NCI-H2227 treated with DMSO at 0.1 percent for 48 hours (cell line): ENCODE data around the gene WBP1L.

Experiments
- DNase-seq: peaks from one replicate; lab custom pipeline; 2025; lab: John Stamatoyannopoulos, UW

WBP1L gene

DNA sequence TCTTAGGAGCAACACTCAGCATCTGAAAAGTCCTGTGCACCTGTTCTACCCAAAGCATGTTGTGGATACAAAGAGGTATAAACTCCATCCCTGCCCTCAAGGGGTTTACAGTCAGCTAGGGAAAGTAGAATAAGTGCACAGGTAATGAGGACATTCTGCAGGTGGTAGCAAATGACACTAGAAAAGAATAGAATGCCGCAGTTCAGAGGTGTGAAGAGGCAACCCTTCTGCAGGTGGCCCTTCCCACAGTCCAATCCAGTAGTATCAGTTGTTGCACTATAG, 36.7 kb downstream of the WBP1L start:
- no peak for DNase-seq

GRCh38 chr10:102781090-102781920, 37.6 kb downstream of the WBP1L start:
- no peak for DNase-seq

- DNase-seq = no peak
Observed at GRCh38 chr10:102781921-102782557, 38.3 kb downstream of the WBP1L start.

GRCh38 chr10:102782673-102783551, 39.2 kb downstream of the WBP1L start:
- no peak for DNase-seq

GRCh38 chr10:102783568-102783967, 39.8 kb downstream of the WBP1L start:
- no peak for DNase-seq

- no peak for DNase-seq
Observed at GRCh38 chr10:102785818-102786217, 42.1 kb downstream of the WBP1L start.

DNA sequence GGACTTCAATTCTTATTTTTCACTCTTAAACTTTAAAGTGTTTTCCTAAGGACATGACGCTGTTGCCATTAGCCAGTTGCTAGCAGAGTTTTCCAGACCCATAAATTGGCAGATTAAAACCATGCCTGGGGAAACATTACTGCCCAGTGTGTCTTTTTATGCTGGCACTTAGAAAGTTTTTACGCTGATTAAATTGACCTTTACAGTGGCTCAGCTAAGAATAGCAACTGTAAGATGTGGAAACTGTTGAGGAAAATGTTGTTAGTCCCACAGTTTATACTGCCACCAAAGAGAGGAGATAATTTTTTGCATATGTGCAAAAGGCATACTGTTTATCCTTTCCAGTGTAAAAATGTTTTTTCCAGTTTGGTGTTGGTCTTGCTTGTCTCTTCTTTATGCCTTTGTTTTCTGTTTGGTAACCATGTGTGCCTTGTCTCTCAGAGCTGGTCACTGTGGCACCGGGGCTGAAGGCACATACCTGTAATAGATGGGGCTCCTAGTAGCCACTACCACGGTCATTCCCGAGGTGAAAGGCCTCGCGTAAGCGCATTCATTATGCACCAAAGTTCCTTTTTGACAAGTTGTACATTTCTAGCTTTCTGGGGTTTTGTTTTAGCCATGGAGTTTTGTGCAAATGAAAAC, 48.1 kb downstream of the WBP1L start:
- no peak for DNase-seq

GRCh38 chr10:102795453-102796406, 52.0 kb downstream of the WBP1L start:
- no peak for DNase-seq

DNA sequence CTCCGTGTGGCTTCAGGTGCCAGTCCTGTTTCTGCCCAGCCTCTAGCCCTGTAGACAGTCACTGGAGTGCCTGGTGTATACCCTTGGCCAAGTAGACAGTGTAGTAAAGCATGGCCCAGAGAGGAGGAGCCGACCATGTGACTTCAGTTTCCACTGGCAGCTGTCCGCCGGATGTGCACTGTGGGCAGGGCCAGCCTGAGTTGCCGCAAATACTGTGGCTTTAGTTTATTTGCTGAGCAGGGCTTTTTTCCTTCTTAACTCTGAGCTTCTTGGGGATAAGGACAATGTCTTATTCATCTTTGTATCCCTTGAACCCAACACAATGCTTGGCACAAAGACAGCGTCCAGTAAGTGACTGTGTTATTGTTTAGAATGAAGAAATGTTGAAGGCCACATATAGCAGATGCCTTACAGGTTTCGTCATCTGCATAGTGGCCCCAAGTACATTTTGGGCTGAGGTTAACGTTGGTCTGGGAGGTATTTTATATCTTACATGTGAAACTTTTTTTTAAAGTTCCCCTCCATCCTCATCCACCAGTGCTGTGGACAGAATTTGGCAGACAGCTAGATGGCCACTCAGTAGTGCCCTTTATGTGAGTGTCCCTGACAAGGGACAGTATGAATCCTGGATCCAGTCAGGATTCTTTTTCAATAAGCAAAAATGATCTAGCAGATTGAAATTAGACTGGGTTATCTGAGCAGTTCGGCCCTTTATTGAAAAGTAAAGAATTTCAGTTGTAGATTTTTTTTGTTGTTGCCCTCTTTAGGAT, 52.8 kb downstream of the WBP1L start:
- DNase-seq = no peak

DNA sequence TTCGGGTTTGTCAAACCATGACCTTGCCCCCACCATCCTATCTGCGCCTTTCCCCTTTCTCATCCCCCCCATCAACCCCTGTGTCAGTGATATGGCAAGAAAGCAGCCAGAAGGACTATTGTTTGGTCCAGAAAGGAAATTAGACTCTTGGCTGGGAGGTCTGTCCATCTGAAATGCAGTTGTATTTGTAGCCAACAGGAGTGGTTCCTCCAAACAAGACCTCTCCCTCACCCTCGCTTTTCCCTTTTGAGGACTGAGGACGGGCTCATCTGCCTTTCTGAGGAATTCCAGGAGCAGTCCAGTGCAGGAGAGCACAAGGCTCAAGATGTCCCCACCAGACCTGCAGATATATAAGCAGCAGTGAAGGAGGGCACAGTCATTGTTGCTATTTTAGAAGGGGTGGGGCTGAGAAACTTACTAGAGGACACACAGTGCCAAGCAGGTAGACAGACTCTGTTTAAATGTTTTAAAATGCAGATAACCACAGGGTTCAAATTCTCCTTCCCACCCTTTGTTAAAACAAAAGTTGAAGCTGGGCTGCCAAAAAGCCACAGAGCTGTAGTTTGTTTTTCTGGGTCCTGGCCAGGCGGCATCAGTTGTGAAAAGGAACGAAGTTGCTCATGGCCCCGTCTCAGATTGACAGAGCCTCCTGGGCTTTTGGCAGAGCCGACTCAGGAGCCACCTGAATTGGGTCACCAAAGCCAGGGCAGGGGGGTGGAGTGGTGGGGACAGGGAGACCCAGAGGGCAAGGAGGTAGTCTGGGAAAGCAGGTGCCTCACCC, 56.1 kb downstream of the WBP1L start:
- DNase-seq = no peak

DNA sequence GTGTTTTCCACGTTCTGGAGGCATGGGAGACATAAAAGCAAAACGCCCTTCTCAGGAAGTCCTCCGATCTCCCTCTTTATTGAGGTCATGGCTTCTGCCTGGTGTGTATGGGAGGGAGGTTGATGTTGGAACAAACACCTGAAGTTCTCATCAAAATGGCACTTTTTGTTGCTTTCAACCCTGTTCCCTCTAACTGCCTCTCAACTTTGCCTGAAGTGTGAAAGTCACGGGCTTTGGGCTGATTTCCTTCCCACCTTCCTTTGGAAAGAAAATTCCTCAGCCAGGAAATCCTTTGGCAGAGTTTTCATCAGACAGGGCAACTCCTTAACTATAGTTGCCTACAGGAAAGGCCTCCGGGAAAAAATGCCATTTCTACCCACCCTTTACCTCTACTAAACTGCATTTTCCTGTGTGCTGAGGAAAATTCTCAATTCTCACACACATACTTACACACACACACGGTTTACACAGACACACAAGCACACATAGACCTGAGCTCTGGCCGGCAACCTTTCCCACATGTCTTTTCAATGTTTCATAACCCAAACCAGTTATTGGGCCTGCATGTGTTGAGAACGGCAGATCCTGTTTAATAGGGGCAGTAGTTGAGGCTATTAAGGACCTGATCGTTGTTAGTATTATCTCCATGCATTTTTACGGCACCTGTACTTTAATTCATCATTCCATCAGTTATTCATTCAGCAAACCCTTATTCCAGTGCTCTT, 57.0 kb downstream of the WBP1L start:
- no peak for DNase-seq

DNA sequence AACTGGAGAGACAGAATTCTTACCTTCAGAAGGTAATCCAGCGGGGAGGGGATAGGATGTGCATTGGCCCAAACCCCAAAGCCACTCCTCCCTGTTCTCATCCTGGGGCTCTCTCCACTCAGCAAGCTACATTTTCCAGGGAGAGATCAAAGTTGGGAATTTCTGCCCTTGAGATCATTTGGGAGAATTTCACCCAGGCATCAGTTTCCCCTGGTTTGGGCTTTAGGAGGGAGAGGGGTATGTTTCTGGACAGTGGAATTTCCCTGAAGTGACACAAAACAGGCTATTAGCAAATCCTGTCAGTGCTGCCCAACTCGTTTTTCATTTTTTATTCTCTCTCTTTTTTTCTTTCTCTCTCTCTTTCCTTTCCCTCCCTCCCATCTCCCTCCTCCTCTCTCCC, 57.7 kb downstream of the WBP1L start:
- DNase-seq = no peak

- no peak for DNase-seq
Observed at GRCh38 chr10:102801978-102802377, 58.2 kb downstream of the WBP1L start.

DNA sequence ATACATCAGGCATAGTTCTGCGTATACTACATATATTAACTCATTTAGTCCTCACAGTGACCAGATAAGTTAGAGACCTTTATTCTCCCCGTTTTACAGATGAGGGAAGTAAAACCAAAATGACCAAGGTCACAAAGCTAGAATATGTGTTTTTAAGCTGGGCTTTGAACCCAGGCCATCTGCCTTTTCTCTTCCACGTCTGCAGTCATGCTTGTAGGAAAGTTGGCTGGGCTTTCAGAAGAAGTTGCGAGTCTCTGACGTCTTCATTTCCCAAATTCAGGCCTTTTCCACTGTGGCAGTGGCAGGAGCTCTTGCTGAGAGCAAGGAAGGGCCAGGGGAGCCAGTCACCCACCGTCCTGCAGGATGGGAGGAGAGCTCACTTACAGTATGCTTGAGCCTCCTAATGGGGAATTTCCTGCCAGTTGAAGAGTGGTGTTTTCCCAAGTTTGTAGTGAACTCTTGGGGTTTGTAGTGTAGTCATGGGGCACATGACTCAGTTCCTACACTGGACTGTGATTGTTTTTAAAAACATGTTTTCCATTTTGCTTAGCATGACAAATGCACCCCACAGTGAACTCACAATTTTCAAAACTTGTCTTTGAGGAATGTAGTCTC, 59.3 kb downstream of the WBP1L start:
- DNase-seq = no peak

DNA sequence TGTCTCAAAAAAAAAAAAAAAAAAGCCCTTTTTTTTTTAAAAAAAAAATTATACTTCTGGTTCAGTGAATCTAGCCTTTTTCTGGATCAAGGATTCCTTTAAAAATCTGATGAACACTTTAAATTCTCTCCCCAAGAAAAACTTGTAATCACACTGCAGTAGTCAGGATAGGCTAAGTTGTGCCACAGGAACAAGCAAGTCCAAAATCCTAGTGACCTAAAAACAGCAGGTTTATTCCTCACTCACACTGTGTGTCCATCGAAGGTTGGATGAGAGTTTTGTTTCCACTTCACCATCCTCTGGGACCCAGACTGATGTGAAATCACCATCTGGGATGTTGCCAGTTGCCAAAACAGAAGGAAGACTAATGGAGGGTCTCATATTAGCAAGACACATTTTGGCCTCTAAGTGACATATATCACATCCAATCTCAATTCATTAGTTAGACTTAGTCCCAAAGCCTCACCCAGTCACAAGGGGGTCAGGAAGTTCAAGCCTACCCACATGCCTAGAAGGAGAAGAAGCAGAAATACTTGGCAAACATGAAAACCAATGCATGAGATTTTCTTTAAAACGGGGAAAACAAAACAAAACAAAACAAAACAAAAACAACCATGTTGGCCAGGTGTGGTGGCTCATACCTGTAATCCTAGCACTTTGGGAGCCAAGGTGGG, 60.8 kb downstream of the WBP1L start:
- no peak for DNase-seq

DNA sequence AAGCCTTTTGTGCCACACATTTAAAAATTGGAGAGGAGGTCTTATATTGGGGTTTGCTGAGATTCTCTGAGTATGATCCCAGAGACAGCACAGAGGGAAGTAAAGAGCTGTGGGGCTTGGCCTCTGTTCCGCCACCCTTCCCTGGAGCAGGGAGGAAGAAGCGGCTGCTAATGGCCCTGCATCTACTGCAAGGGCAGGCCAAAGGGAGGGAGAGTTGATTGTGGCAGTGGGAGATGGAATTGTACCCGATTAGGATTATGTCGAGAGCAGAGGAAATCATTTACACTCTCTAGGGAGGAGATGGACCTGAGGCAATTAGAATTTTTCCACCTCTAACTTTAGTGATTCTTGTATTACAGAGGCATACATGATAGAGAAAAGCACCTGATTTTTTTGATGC, 64.6 kb downstream of the WBP1L start:
- no peak for DNase-seq

- DNase-seq = no peak
Observed at GRCh38 chr10:102811346-102811745, 67.6 kb downstream of the WBP1L start.
